H1 (cell line): ENCODE results near the gene WDR11. TPM values are rescaled to one million over a fixed set of nuclear protein-coding genes. Genes with fewer than 3 reads are reported as not detected.

Source experiments
- ATF2 ChIP-seq: IDR thresholded peaks from 2 replicates; pipeline ENCODE4 v1.6.1; 2012; ENCODE audit warnings: low read length, inconsistent platforms
- CBX8 ChIP-seq: fragments of 300-800, 300-1000 bp; sonication (generic); IDR thresholded peaks from 2 replicates; pipeline ENCODE4 v1.7.1; 2016; ENCODE audit warnings: low read depth, low read length, borderline replicate concordance
- CHD2 ChIP-seq: IDR thresholded peaks from 2 replicates; pipeline ENCODE4 v1.6.1; 2012; ENCODE audit warnings: low read length, improper control_type of control experiment
- NRF1 ChIP-seq: IDR thresholded peaks from 2 replicates; pipeline ENCODE4 v1.6.1; 2011; ENCODE audit warnings: mild to moderate bottlenecking, low read depth, low read length, improper control_type of control experiment
- RBBP5 ChIP-seq: IDR thresholded peaks from 2 replicates; pipeline ENCODE4 v1.7.1; 2012; ENCODE audit warnings: low read depth, mild to moderate bottlenecking, inconsistent platforms, low read length, moderate library complexity, borderline replicate concordance
- SP2 ChIP-seq: IDR thresholded peaks from 2 replicates; pipeline ENCODE4 v1.6.1; 2012; ENCODE audit warnings: mild to moderate bottlenecking, low read length, inconsistent platforms
- TBP ChIP-seq: IDR thresholded peaks from 2 replicates; pipeline ENCODE4 v1.6.1; 2011; ENCODE audit warnings: low read depth, low read length, improper control_type of control experiment
- polyA plus RNA-seq, 7 experiments: library from polyadenylated mRNA; depleted of rRNA in 3 of 7; stranded (reverse) in 5 of 7; unstranded in 2 of 7; fragments of >200 nt in 5 of 7; fragments of 200-250 nt in 2 of 7; gene quantifications; 1 replicate in 5 of 7; 2 replicates in 1 of 7; 4 replicates in 1 of 7; pipeline versions ENCODE4 v1.2.1 to v1.2.3, GENCODE V29; 2011 to 2013; ENCODE audit warnings: missing spikeins in 2 of 7, mixed read lengths in 2 of 7
- total RNA-seq: library from RNA; stranded (reverse); fragmentation: NEBNext Ultra II Directional; extraction: Animal tissue kit (Norgen Biotek cat#: 25700); gene quantifications from 2 replicates; pipeline ENCODE4 v1.2.1, GENCODE V29; 2021

Gene WDR11
- total and polyA plus RNA-seq, 2 of the 8 experiments (the other 6 are each of a cell fraction or from before 2014, with no cell fraction given): 39.7 to 41.9 TPM

GRCh38 chr10:120944586-120945125 is 93.5 kb downstream of the WDR11 start (continued):
- no peak for TF ChIP-seq ATF2
- no peak for TF ChIP-seq CBX8
- no peak for TF ChIP-seq TBP
- no peak for TF ChIP-seq SP2
- no peak for TF ChIP-seq RBBP5
- TF ChIP-seq CHD2: no peak
- TF ChIP-seq NRF1: no peak
